ENCODE results near the gene CHTF18.

Gene CHTF18

DNA sequence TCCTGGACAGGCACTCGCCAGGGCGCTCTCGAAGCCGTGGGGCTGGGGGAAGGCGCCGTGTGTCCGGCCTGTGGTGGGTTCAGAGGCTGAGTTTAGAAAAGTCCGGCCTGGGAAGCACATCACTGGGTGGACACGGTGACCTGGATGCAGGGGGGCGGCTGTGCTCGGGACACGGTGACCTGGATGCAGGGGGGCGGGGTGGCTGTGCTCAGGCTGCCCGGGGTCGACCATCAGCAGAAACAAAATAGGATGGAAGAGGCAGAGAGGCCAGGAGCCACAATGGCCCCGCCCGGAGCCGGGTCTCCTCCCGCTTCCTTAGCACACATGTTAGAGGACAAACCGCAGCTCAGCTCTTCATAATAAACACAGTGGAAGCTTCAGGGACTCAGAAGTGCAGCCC lies 55.4 kb downstream of the CHTF18 start:
- in situ Hi-C loops (cut with MboI; ENCODE audit: low sequenced_read_pairs) = no loop called here

DNA sequence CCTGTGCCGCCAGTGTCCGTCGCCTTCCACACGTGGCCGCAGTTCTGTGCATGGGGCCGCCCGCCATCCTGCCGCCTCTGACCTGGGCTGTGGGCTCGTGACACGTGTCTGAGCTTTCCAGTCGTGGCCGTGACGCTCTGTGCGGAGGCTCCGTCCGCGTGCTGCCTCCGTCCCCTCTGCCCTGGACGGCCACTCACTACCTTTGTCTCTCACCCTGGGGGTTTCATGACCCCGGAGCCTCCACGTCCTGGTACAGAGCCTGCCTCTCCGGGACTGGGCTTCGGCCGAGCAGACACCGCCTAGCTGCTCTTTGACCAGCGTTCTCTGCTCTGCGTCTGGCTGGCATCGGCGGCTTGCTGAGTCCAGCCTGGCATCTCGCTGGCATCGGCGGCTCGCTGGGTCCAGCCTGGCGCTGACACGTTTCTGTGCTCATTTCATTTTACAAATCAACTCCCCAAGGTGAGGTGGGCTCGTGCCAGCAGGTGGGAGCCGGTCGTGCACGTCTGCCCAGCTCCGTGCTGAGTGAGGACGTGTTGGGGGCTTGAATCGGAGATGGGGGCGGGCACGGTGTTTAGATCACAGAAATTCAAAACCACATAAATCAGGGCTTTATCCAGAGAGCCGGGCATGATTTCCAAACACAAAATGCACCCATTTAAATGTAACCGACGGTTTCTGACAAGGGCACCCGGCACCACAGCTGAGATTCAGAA lies 56.4 kb downstream of the CHTF18 start:
- in situ Hi-C loops (cut with MboI; ENCODE audit: low sequenced_read_pairs) = no loop called here

DNA sequence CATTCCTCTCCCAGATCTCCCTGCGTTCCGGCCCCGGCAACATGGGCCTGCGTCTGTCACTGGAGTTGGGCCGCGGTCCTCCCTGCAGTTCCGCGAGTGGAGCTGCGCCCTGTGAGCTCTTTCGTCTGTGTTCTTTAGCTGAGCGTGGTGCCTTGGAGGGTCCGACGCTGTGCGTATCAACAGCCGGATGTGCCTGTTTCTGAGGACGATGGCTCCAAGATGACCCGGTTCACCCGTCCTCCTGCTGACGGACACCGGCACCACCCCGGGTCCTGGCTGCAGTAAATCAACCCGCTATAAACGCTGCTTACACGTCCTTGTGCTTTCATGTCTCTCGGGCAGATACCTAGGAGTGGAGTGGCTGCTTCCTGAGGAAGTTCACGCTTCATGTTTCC lies 56.9 kb downstream of the CHTF18 start:
- in situ Hi-C loops (cut with MboI; ENCODE audit: low sequenced_read_pairs) = no loop called here

DNA sequence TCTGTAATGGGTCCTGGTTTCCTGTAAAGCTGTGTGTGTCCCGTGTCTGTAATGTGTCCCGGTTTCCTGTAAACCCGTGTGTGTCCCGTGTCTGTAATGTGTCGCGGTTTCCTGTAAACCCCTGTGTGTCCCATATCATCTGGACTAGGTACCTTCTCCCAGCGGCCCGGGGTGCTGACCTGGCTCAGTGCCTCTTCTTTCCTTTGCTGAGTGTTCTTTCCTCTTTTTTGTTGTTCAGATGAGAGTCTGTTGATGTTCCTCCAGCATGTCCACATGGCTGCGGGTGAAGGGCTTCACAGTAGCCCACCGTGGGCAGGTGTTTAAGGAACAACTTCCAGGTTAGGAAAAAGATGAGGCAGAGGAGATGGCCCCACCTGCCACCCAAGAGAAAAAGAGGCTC lies 58.7 kb downstream of the CHTF18 start:
- in situ Hi-C loops (cut with MboI; ENCODE audit: low sequenced_read_pairs) = no loop called here

Measured in hTERT RPE-1 (cell line).